CD4-positive, alpha-beta T cell treated with Interleukin-4 for 1 hour (primary cell): Measurements from ENCODE around the gene THBS4.

Source experiments
- DNase-seq, 2 donors: peaks; one replicate each; pipeline ENCODE4 v3.0.0-alpha.2; 2020 to 2022

THBS4 gene

DNA sequence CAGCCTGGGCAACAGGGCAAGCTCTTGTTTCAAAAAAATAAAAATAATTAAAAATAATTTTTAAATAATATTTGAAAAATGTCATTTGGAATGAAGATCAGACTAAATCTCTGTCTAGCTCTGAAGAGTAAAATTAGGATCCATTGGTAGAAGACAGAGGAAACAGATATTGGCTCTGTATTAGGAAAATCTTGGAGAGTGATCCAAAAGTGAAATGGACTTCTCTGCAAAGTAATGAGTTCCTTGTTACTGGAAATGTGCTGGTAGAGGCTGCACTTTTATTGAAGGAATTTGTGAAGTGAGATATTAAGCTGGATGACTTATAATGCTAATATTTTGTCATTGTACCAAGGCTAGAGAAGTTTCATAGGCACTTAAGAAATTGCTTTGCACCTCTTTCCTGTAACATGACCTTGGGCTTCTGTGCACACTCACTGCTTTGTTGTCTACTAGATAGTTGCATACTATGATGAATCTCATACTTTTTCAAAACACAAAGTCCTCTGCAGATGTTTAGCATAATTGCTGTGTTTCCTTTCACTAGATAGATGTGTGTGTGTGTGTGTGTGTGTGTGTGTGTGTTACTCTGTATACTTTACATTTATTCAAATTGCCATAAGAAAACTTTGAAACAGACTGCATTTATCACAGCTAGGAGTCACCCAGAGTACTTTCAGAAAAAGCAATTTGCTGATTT lies 13.1 kb downstream of the THBS4 start:
- DNase-seq: no peak

GRCh38 chr5:80052464-80052863 lies 17.3 kb downstream of the THBS4 start:
- DNase-seq: no peak

DNA sequence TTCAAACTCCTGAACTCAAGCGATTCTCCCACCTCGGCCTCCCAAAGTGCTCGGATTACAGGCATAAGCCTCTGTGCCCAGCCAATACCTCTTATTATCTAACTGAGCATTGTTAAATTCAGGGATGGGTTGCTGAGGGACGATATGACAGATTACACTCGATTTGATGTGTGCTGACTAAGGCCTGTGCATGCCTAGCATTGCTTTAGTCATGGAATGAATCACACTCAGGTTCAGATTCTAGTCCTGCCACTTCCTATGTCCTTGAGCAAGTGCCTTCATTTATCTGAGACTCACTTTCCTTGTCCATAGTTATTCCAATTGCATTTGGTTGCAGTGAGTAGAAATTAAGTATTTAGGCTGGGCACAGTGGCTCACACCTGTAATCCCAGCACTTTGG lies 19.5 kb downstream of the THBS4 start:
- DNase-seq: no peak

GRCh38 chr5:80055491-80056170 lies 20.5 kb downstream of the THBS4 start:
- no peak for DNase-seq

DNA sequence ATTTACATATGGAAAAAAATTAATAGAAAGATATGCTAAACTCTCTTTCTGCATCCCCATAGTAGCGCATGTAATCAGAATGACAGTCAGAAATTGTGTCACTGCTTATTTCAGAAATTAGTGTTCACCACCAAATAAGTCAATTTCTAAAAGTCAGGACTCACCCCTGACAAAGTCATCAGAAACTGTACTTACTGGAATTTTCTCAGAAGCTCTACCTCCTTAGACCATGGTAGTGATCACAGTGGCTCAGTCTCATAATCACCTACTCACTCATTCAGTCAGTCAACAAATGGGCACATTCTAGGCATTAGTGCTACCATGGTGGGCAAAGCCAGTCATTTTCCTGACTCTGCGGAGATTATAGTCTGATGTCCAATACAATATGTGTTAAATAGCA lies 22.0 kb downstream of the THBS4 start:
- DNase-seq: no peak

- no peak for DNase-seq
These were observed 22.8 kb downstream of the THBS4 start for GRCh38 chr5:80057921-80058320.

- no peak for DNase-seq
These were observed 24.3 kb downstream of the THBS4 start for GRCh38 chr5:80059354-80059980.

DNA sequence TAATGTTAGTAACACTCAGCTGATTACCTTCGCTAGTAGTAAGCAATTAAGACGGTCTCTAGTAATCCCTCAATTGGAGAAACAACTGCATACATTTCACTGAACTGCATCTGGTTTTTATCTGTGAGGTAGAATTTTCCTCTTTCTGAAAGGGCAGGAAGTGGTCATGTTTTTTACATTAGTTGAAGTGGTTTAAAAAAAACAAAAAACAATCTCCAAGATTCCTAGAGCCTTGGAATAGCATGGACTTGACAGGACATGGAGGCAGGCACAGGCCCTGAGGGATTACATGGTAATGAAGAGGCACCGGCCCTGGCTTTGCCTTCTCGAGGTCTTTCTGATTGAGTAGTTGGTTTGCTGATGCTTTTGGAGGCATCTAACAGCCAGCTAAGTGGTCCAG lies 25.8 kb downstream of the THBS4 start:
- no peak for DNase-seq

- no peak for DNase-seq
These were observed 26.4 kb downstream of the THBS4 start for GRCh38 chr5:80061547-80061946.

DNA sequence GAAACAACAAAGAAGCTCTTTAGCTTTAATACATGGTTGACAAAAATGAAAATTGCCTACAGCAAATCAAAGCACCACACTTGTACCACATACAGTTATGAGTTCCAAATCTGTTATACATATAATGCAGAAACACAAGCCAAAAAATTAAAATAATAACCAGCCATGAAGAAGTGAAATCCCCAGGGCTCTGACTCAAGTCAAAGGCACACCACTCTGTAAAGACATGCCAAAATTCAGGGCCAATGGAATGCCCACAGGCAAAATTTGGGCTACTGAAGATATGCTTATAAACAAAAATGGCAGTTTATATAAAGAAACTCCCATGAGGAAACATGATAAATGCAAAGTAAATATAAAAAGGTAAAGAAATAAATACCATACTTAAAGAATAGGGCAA lies 29.0 kb downstream of the THBS4 start:
- DNase-seq: no peak

DNA sequence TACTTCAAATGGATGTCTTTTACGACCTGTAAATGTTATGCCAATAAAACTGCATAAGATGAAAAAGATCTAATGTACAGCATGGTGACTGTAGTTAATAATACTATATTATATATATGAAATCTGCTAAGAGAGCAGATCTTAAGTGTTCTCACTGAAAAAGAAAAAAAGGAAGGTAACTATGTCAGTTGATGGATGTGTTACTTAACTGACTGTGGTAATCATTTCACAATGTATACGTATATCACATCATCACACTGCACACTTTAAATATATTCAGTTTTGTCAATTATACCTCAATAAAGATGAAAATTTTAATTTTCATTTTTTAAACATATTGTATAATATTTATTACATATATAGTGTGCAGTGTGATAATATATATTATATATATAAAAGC lies 31.9 kb downstream of the THBS4 start:
- no peak for DNase-seq

GRCh38 chr5:80067531-80068245 lies 32.5 kb downstream of the THBS4 start:
- DNase-seq: no peak

GRCh38 chr5:80068246-80068636 lies 33.1 kb downstream of the THBS4 start:
- DNase-seq: no peak

DNA sequence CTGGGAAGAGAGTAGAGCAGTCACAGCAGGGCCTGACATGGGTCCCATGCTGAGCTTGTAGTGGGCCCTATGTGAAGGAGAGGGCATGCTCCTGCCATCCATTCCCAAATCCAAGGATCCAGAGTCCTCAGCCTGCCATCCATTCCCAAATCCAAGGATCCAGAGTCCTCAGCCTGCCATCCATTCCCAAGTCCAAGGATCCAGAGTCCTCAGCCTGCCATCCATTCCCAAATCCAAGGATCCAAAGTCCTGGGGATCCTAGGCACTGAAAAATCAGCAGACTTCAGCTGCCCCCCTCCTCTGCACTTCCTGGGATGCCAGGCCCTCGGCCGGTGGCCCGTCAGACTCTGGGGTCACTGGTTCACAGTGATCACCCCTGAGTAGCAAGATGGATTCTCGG lies 33.6 kb downstream of the THBS4 start:
- no peak for DNase-seq

DNA sequence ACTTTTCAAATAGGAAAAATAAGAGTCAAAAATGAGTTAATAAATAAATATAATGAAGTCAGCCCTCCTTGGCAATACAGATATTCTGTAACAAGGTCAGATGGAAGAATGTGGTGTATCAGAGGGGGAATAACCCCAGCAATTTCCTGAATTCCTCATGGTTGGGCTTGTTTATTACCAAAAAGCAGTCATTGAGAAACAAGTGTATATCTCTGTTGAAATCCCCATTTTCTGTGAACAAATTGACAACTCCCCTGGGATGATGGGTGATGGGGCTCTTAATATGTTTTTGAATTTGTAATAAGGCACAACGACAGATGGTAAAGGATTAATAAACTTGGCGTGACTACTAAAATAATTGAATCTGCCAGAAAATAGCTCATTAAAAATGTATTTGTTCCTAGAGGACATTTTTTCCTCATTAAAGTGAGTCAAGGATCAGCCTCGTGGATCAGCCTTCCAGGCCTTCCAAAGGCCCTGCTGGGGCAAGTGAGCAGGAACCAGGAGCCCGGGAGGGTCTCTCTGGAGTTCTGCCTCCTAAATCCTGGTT lies 34.2 kb downstream of the THBS4 start:
- DNase-seq: no peak

- DNase-seq: no peak
These were observed 34.8 kb downstream of the THBS4 start for GRCh38 chr5:80069918-80070318.

GRCh38 chr5:80070338-80071056 lies 35.3 kb downstream of the THBS4 start:
- no peak for DNase-seq

- DNase-seq: no peak
These were observed 36.4 kb downstream of the THBS4 start for GRCh38 chr5:80071510-80072021.

DNA sequence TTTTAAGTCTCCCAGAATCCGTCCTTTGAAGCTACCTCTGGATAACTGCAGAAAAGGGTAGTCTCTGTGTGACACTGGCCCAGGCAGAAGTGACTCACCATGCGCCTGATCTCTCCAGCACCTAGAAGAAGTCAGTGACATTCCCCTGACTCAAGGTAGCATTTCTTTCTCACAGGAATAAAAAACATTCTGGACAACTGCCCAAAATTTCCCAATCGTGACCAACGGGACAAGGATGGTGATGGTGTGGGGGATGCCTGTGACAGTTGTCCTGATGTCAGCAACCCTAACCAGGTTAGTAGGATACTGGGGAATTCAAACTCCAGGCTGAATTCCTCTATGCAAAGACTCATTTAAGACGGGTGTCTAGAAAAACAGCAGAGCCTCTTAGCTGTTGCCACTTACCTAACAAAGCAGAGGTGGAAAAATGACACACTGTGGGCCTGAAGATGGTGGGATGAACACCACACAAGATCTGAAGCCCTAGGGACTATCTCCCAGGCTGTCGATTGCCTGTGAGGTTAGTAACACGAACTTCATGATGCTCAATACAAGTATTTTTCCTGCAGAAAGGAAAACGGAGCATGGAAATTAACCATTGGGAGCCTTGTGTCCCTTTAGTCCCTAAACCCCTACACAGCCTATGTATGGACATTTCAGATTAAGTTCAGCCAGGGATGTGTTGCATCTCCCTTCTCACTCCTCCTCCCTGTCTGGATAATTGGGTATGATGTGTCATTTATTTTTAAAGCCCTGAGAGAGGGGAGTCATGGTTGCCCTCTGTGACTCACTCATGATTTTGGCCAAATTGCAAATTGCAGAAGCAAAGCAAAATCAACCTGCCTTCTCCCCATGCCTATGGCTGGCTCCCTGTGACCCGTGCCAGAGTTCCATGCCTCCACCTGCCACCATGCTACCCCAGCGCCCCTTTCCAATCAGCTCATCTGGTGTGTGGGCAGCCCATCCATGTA lies 37.2 kb downstream of the THBS4 start:
- DNase-seq: no peak

- no peak for DNase-seq
These were observed 41.2 kb downstream of the THBS4 start for GRCh38 chr5:80076131-80077050.
